NK-92 (cell line): Measurements from ENCODE around the gene TRIP10.
"Not testable (repeated sequence)": the region's sequence is repeated elsewhere in the genome, so short reads cannot be mapped to it uniquely, and the experiment has no call there.

Experiments used
- DNase-seq: peaks from one replicate; lab custom pipeline; 2025; ENCODE audit not compliant: unreplicated experiment; lab: John Stamatoyannopoulos, UW

The TRIP10 gene

DNA sequence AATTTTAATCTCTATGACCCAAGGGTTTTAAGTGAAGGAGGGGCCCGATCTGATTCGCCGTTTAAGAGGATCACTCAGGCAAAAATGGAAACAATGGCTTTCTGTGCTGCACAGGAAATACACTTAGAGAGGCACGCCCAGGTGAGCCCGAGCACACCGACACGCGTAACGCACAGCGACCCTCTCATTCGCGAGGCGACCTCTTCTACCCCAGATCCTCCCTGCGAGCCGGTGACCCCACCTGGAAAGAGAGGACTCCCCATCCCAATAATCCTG, 27.5 kb downstream of the TRIP10 start:
- DNase-seq = no peak

- DNase-seq = peak; percentile 89
These were observed 28.1 kb downstream of the TRIP10 start, which contains the start of gene SH2D3A for GRCh38 chr19:6767357-6768235. Gene SH2D3A (minus strand): TSS chr19:6767435. CDS start chr19:6763748, 3,687 bp downstream.

DNA sequence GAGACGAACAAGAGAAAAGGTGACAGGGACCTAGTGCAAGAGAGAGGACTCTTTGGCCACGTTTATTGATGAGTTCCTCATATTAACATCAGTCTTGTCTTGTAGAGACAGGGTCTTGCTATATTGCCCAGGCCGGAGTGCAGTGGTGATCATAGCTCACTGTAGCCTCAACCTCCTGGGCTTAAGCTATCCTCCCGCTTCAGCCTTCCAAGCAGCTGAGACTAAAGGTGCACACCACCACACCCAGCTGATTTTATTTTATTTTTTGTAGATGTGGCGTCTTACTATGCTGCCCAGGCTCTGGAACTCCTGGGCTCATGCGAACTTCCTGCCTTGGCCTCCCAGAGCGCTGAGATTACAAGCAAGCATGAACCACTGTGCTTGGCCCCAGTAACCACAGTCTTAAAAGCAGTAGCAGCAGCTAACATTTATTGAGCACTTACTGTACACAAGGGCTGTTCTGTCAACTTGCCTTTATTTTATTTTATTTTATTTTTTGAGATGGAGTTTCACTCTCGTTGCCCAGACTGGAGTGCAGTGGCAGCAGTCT, 28.8 kb downstream of the TRIP10 start:
- DNase-seq = no peak

DNA sequence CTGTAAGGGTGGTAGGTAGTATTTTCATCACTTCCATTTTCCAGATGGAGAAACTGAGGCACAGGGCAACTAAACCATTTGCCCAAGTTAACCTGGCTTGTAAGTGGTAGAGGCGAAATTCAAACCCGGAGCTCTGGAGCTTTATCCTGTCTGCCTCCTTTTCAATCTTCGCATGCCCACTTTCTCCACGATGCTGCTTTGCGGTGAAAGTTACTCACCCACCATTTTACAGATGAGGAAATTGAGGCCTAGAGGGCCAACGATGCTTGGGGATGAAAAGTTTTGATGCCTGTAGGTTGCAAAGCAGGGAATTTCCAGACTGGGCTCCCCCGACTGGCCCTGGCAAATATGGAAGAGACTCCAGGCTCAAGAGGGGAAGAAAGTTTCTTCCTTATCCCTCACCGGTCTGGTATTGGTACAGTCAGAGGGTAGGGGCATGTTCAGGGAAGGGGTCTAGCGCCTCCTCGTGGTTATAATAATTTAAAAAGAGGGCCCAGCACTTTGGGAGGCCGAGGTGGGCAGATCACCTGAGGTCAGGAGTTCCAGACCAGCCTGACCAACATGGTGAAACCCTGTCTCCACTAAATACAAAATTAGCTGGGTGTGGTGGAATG, 29.6 kb downstream of the TRIP10 start:
- no peak for DNase-seq

- DNase-seq = not testable (repeated sequence)
These were observed 32.2 kb downstream of the TRIP10 start for GRCh38 chr19:6771648-6772027.

GRCh38 chr19:6772028-6772865, 32.8 kb downstream of the TRIP10 start, which contains the start of gene VAV1:
Gene VAV1 (plus strand): TSS chr19:6772708. CDS start chr19:6772808, 100 bp downstream.
- DNase-seq = no peak

DNA sequence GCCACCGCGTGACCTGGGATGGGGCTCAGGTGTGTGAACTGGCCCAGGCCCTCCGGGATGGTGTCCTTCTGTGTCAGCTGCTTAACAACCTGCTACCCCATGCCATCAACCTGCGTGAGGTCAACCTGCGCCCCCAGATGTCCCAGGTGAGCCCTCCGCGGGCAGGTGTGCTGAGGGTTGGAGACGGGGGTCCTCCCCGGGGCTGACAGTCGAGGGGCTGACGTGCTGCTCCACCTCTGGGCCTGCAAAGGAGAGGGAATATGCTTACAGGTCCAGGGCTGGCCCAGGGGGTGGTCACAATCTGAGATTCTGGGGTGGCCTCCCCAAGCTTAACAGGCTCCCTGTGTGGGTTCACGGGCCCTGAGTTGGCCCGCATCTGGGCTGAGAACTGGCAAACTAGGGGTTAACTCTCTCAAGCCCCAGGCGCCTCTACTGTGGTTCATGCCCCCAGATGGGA, 33.4 kb downstream of the TRIP10 start:
- no peak for DNase-seq

DNA sequence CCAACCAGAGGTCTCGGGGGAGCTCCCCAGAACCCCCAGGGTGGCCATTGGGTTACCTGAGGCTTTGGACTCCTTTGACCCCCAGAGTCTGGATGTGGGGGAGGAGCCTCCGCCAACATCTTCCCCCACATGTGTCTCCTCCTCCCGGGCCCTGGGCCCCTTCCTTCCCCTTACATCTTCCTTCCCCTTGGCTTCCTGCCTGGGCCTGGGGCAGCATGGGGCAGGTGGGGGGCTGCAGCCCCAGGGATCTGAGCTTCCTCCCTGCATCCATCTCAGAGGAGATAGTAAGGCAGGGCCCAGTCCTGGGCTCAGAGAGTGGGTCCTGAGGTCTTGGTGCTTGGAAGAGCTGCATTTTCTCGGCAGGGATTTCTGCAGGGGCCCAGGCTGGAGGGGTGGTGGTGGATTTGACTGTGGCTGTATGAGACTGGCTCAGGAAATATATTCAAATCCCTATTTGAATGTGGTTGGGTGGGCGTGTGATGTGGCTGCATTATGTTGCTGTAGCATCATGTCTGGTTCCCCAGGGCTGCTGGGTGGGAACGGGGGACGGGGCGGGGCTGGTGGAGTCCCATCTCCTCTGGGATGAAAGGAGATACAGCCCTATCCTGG, 33.9 kb downstream of the TRIP10 start:
- DNase-seq = no peak

- no peak for DNase-seq
These were observed 35.6 kb downstream of the TRIP10 start for GRCh38 chr19:6774821-6775707.

GRCh38 chr19:6776045-6776444, 36.6 kb downstream of the TRIP10 start:
- not testable (repeated sequence) for DNase-seq

GRCh38 chr19:6776999-6777398, 37.5 kb downstream of the TRIP10 start:
- no peak for DNase-seq

- DNase-seq = no peak
These were observed 38.0 kb downstream of the TRIP10 start for GRCh38 chr19:6777434-6777833.

DNA sequence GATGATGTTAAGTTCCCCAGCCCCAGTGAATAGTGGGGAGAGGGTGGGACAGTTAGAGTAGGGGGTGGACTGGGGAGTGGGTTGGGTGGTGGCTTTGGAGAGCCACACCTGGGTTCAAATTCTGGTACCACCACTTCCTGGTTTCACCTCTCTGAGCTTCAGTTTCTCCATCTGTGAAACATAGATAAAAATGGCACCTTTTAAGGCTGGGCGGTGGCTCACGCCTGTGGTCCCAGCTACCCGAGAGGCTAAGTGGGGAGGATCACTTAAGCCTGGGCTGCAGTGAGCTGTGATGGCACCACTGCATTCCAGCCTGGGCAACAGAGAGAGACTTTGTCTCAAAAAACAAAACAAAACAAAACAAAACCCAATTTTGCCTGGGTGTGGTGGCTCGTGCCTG, 38.9 kb downstream of the TRIP10 start:
- DNase-seq = no peak

GRCh38 chr19:6779206-6779605, 39.7 kb downstream of the TRIP10 start:
- no peak for DNase-seq

DNA sequence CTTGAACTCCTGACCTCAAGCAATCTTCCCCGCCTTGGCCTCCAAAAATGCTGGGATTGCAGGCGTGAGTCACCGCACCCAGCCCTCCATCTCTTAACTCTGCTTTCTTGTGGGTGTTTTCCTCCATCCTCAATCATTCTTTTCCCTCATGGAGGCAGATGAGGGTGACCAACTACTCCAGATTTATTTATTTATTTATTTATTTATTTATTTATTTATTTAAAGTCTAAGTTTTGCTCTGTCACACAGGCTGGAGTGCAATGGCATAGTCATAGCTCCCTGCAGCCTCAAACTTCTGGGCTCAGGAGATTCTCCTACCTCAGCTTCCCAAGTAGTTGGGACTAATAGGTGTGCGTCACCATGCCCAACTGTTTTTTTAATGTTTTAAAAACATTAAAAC, 47.9 kb downstream of the TRIP10 start:
- DNase-seq = no peak

GRCh38 chr19:6788896-6789295, 49.4 kb downstream of the TRIP10 start:
- DNase-seq = no peak

DNA sequence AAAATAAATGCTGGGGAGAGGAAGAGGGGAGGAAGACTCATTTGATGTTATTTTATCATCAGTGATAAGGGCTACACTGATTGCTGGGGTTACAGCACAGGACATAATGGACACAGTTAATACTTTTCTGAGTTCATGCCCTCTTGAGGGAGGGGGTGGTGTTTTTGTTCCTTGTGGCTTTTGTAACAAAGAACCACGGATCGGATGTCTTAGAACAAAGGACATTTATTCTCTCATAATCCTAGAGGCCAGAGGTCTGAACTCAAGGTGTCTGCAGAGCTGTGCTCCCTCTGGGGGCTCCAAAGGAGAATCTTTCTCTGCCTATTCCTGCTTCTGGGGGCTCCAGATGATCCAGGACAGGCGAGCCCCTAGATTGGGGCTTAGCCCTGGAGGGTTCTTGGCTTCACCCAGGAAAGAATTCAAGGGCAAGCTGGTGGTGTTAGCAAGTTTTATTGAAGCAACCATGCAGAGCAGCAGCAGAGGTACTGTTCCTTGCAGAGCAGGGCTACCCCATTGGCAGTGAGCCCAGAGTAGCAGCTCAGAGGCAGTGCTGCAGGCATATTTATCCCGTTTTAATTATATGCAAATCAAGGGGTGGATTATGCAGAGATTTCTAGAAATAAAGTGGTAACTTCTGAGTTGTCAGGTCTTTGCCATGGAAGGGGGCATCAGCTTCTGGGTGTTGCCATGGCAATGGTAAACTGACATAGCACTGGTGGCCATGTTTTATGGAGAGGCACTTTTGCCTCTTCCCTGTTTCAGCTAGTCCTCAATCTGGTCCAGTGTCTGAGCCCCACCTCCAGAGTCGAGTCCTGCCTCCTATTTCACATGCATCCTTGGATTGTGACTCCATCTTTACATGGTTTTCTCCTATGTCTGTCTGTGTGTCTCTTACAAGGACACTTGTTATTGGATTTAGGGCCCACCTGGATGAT, 51.0 kb downstream of the TRIP10 start:
- DNase-seq = no peak

- no peak for DNase-seq
These were observed 51.8 kb downstream of the TRIP10 start for GRCh38 chr19:6791237-6791636.

DNA sequence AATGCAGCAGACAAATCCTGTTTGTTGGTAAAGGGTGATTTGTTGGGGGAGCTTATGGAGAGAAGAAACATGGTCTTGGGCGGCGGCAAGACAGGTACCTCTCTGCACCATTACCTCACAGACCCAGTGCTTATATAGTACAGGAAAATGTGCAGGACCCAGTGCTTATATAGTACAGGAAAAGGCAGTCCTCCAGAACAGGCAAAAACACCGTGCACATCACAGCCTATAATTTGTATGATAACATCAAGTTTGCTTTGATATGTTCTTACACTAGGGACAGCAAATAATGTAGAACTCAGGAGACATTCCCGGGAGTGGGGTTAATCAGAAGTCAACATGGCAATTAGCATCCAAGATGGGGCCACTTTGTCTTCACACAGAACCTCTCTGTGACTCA, 53.9 kb downstream of the TRIP10 start:
- DNase-seq = no peak
